ENCODE data around the gene ELOVL7. TPM values are rescaled to one million over a fixed set of nuclear protein-coding genes. Genes with fewer than 3 reads are reported as not detected.

ELOVL7 gene
- total and polyA plus RNA-seq, 8 donors: 2.3 to 15.0 (median 4.8) TPM

GRCh38 chr5:60846298-60846697, 2.2 kb upstream of the ELOVL7 start:
- DNase-seq (no peak), ATAC-seq (no peak)
- Histone ChIP-seq H3K4me3 (no peak overlapping the region), H3K4me1 (peaks cover 0 to 13% of the 10 kb centered on the region in 2 donors), H3K27ac (no peak overlapping the region), H3K27me3 (peaks cover 25 to 57% of the 10 kb centered on the region in 2 donors), H3K36me3 (no peaks in the 10 kb centered on the region), H3K9me3 (no peaks in the 10 kb centered on the region)
- TF ChIP-seq CTCF (IDR thresholded peaks at IDR 0.05): no peak
- intact Hi-C loops (cut with DNase I): no loop called here

GRCh38 chr5:60843386-60843935, 608 bp downstream of the ELOVL7 start:
- H3K27ac ChIP-seq: no peak overlapping the region
- DNase-seq: peak in 2 of 4 donors; percentile 18 to 78

GRCh38 chr5:60842871-60843385, 1.1 kb downstream of the ELOVL7 start:
- ATAC-seq (peak; percentile 45), DNase-seq (no peak)
- intact Hi-C loops (cut with DNase I): no loop called here
- H3K27ac ChIP-seq: no peak overlapping the region
- H3K4me1 ChIP-seq: peaks cover 0 to 13% of the 10 kb centered on the region in 2 donors
- H3K36me3 ChIP-seq: no peaks in the 10 kb centered on the region
- H3K27me3 ChIP-seq: peaks cover 25 to 72% of the 10 kb centered on the region in 2 donors
- no peak for TF ChIP-seq CTCF (IDR thresholded peaks at IDR 0.05)
- H3K9me3 ChIP-seq: no peaks in the 10 kb centered on the region
- H3K4me3 ChIP-seq: peak overlapping the region; percentile 63 to 73

More at GRCh38 chr5:60843386-60843935, 608 bp downstream of the ELOVL7 start:
- intact Hi-C loops (cut with DNase I): no loop called here
- TF ChIP-seq CTCF (IDR thresholded peaks at IDR 0.05): no peak
- Histone ChIP-seq H3K4me3 (peak overlapping the region; percentile 63 to 73), H3K9me3 (no peaks in the 10 kb centered on the region), H3K36me3 (no peaks in the 10 kb centered on the region), H3K27me3 (peaks cover 25 to 72% of the 10 kb centered on the region in 2 donors), H3K4me1 (peaks cover 0 to 13% of the 10 kb centered on the region in 2 donors)
- ATAC-seq: peak; percentile 51

GRCh38 chr5:60841361-60841760, 2.7 kb downstream of the ELOVL7 start:
- no peak for TF ChIP-seq CTCF (IDR thresholded peaks at IDR 0.05)
- intact Hi-C loops (cut with DNase I): no loop called here
- Histone ChIP-seq H3K27ac (no peak overlapping the region), H3K27me3 (peaks cover 25 to 65% of the 10 kb centered on the region in 2 donors), H3K4me3 (no peak overlapping the region), H3K36me3 (no peaks in the 10 kb centered on the region), H3K4me1 (peaks cover 0 to 13% of the 10 kb centered on the region in 2 donors), H3K9me3 (no peaks in the 10 kb centered on the region)
- DNase-seq (no peak), ATAC-seq (no peak)

- Histone ChIP-seq H3K4me3 (no peak overlapping the region), H3K27me3 (peaks cover 0 to 13% of the 10 kb centered on the region in 2 donors), H3K36me3 (no peaks in the 10 kb centered on the region), H3K27ac (no peak overlapping the region), H3K9me3 (no peaks in the 10 kb centered on the region), H3K4me1 (no peaks in the 10 kb centered on the region)
- no peak for TF ChIP-seq CTCF (IDR thresholded peaks at IDR 0.05)
- DNase-seq (no peak), ATAC-seq (no peak)
- intact Hi-C loops (cut with DNase I): no loop called here
Measured at GRCh38 chr5:60836131-60836530, 7.9 kb downstream of the ELOVL7 start.

Measured in left lung (tissue), 10 donors.